HUES6 (cell line): ENCODE data around the gene RPL19.
"Not testable (repeated sequence)": the region's sequence is repeated elsewhere in the genome, so short reads cannot be mapped to it uniquely, and the experiment has no call there.

Source experiments
- H3K27ac ChIP-seq: 2 replicates; pipeline ENCODE4 v1.7.0; 2013; ENCODE audit warnings: low read depth, mild to moderate bottlenecking, low read length, inconsistent platforms
- H3K27me3 ChIP-seq: 2 replicates; pipeline ENCODE4 v1.6.1; 2013; ENCODE audit warnings: low read length; ENCODE audit not compliant: control insufficient read depth, insufficient read depth
- H3K36me3 ChIP-seq: 2 replicates; pipeline ENCODE4 v1.6.1; 2013; ENCODE audit warnings: low read length; ENCODE audit not compliant: control insufficient read depth, insufficient read depth
- H3K4me1 ChIP-seq: 2 replicates; pipeline ENCODE4 v1.6.1; 2013; ENCODE audit warnings: low read length; ENCODE audit not compliant: control insufficient read depth, insufficient read depth
- H3K4me3 ChIP-seq: 2 replicates; pipeline ENCODE4 v1.5.1; 2013; ENCODE audit warnings: low read depth, low read length
- H3K9ac ChIP-seq: one replicate; pipeline ENCODE4 v1.6.1; 2013; ENCODE audit warnings: mild to moderate bottlenecking, low read length
- H3K9me3 ChIP-seq: 2 replicates; pipeline ENCODE4 v1.6.1; 2013; ENCODE audit warnings: low read depth, low read length; ENCODE audit not compliant: control insufficient read depth, insufficient read depth

Gene RPL19

DNA sequence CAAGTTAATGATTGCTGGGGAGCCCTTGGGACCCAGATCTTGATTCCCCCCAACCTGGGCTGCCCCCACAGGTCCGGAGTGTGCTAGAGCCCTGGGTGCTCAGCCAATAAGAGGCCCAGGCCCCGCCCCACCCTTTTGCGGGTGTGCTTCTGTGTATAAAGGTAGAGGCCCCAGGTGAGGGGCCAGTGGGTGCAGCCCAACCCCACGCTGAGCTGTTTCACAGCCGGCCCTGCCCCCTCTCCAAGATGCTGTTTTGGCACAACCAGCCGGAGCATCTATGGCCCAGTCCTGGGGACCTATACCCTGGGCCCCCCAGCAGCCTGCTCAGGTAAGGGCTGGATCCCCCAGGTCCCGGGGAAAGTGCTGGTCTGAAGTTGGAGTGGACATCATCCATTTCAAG is 37.5 kb downstream of the RPL19 start:
- Histone ChIP-seq H3K27ac (no peak overlapping the region), H3K4me1 (no peaks in the 10 kb centered on the region), H3K36me3 (no peaks in the 10 kb centered on the region), H3K9ac (no peak overlapping the region), H3K9me3 (no peaks in the 10 kb centered on the region), H3K4me3 (no peak overlapping the region), H3K27me3 (0 out of 2 replicates have a peak, but pooled peaks cover 2% of the 10 kb centered on the region)

- no peaks in the 10 kb centered on the region for H3K9me3 ChIP-seq
- H3K4me1 ChIP-seq: no peaks in the 10 kb centered on the region
- H3K9ac ChIP-seq: no peak overlapping the region
- H3K36me3 ChIP-seq: no peaks in the 10 kb centered on the region
- H3K27me3 ChIP-seq: 0 out of 2 replicates have a peak, but pooled peaks cover 2% of the 10 kb centered on the region
- no peak overlapping the region for H3K27ac ChIP-seq
- no peak overlapping the region for H3K4me3 ChIP-seq
Measured at GRCh38 chr17:39238311-39238972, 38.4 kb downstream of the RPL19 start.

DNA sequence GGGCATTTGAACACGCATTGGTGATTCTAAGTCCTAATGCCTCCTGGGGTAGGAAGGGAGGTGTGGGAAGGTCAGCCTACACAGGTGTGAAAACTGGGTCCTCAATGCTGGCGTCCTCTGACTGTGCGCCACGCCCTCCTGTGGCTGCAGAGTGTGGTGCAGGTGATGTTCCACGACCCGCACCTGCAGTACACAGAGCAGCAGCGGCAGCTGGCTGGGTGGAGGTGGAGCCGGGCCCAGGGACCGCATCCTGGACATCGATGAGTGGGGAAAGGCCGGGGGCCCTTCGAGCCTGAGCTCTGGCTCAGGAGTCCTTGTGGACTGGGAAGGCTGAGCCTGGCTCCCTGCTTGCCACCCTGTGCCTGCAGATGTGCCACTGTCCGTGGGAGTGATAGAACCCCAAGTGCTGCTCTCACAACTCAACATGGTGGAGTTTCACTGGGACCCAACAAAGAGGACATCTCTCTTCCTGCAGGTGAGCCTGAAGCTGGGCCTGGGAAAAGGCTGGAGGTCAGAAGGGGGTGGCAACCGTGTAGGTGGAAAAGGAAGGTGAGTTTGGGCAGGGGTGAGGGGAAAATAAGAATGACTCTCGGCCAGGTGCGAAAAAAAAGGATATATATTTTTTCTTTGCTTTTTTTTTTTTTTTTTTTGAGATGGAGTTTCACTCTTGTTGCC is 39.7 kb downstream of the RPL19 start:
- Histone ChIP-seq H3K4me1 (peaks cover 10% of the 10 kb centered on the region), H3K9ac (no peak overlapping the region), H3K36me3 (no peaks in the 10 kb centered on the region), H3K27ac (no peak overlapping the region), H3K9me3 (no peaks in the 10 kb centered on the region), H3K27me3 (0 out of 2 replicates have a peak, but pooled peaks cover 2% of the 10 kb centered on the region), H3K4me3 (no peak overlapping the region)

DNA sequence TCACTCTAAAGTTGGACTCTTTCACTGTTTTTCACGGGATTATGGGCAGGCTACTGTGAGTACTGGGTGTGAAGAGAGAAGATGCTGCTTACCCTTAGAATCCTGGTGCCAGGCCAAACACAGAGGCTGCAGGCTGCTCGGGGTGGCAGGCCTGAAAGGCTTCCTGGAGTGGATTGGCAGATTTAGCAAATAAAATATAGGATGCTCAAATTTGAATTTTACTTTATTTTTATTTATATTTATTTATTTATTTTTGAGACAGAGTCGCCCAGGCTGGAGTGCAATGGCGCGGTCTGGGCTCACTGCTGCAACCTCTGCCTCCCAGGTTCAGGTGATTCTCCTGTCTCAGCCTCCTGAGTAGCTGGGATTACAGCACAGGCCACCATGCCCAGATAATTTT is 40.5 kb downstream of the RPL19 start:
- Histone ChIP-seq H3K4me3 (no peak overlapping the region), H3K27ac (no peak overlapping the region), H3K9me3 (no peaks in the 10 kb centered on the region), H3K27me3 (0 out of 2 replicates have a peak, but pooled peaks cover 2% of the 10 kb centered on the region), H3K9ac (no peak overlapping the region), H3K4me1 (peaks cover 10% of the 10 kb centered on the region), H3K36me3 (no peaks in the 10 kb centered on the region)

GRCh38 chr17:39243155-39243554 is 43.1 kb downstream of the RPL19 start:
- Histone ChIP-seq H3K9ac (no peak overlapping the region), H3K4me1 (peaks cover 10% of the 10 kb centered on the region), H3K27ac (no peak overlapping the region), H3K9me3 (no peaks in the 10 kb centered on the region), H3K36me3 (no peaks in the 10 kb centered on the region), H3K27me3 (0 out of 2 replicates have a peak, but pooled peaks cover 2% of the 10 kb centered on the region), H3K4me3 (no peak overlapping the region)

DNA sequence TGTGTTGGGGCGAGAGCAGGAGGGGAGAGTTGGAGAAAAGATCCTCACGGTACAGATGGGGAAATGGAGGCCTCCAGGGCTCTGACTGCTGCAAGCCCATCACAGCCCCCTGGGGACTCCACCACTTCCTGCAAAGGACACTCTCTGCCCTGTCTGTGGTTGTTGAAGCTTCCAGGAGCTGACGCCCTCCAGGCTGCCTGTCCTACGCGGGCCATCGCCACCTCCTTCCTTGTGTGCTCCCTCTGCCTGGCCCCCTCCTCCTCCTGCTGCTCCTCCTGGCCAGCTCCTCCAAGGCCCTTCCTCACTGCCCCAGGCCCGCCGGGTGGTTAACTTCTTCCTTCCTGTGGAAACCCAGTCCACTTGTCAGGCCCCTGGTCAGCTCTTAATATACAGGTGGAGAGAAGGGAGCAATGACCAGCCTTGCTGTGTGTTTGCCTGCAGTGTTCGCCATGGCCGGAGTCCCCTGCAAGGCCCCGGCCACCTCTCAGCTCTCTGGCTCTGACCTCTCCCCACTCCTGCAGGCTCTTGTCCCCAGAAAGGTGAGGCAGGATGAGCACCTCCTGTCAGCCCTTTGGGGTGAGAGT is 44.0 kb downstream of the RPL19 start:
- H3K4me1 ChIP-seq: peaks cover 10% of the 10 kb centered on the region
- H3K27me3 ChIP-seq: no peaks in the 10 kb centered on the region
- no peak overlapping the region for H3K9ac ChIP-seq
- no peak overlapping the region for H3K27ac ChIP-seq
- H3K4me3 ChIP-seq: no peak overlapping the region
- H3K36me3 ChIP-seq: no peaks in the 10 kb centered on the region
- no peaks in the 10 kb centered on the region for H3K9me3 ChIP-seq

- no peaks in the 10 kb centered on the region for H3K9me3 ChIP-seq
- no peaks in the 10 kb centered on the region for H3K27me3 ChIP-seq
- H3K4me1 ChIP-seq: peaks cover 10% of the 10 kb centered on the region
- no peak overlapping the region for H3K9ac ChIP-seq
- no peaks in the 10 kb centered on the region for H3K36me3 ChIP-seq
- H3K27ac ChIP-seq: no peak overlapping the region
- H3K4me3 ChIP-seq: no peak overlapping the region
Measured at GRCh38 chr17:39244600-39245570, 44.8 kb downstream of the RPL19 start.

DNA sequence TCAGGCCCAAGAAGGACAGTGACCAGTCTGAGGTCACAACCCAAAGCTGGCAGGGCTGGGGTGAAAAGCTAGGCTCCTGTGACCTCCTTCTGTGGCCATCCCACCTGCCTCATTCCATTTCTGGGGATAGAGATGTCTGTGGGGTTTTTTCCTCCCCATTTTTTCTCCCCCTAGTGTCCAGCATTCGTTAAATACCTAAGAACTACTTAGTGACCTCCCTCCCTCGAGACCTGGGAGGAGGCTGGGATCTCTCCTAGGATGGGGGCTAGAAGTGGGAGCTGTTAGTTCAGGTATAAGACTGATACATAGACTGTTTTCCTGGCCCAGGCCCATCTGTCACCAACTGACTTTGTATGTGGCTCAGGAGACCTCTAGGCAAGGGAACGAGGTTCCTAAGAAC is 46.2 kb downstream of the RPL19 start:
- peaks cover 10% of the 10 kb centered on the region for H3K4me1 ChIP-seq
- H3K4me3 ChIP-seq: no peak overlapping the region
- H3K27ac ChIP-seq: no peak overlapping the region
- no peaks in the 10 kb centered on the region for H3K27me3 ChIP-seq
- no peak overlapping the region for H3K9ac ChIP-seq
- H3K36me3 ChIP-seq: no peaks in the 10 kb centered on the region
- H3K9me3 ChIP-seq: no peaks in the 10 kb centered on the region

DNA sequence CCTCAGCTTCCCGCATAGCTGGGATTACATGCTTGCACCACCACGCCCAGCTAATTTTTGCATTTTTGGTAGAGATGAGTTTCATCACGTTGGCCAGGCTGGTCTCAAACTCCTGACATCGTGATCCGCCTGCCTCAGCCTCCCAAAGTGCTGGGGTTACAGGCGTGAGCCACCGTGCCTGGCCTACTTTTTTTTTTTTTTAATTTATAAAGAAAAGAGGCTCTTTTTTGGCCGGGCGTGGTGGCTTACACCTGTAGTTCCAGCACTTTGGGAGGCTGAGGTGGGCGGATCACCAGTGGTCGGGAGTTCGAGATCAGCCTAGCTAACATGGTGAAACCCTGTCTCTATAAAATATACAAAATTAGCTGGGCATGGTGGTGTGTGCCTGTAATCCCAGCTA is 50.0 kb downstream of the RPL19 start:
- H3K4me3 ChIP-seq, H3K9me3 ChIP-seq, H3K9ac ChIP-seq, H3K36me3 ChIP-seq, H3K27ac ChIP-seq, H3K4me1 ChIP-seq, H3K27me3 ChIP-seq: not testable (repeated sequence)

GRCh38 chr17:39251997-39252396 is 51.9 kb downstream of the RPL19 start:
- no peak overlapping the region for H3K9ac ChIP-seq
- H3K4me1 ChIP-seq: peaks cover 3% of the 10 kb centered on the region; the same call in 1 of the 2 replicates
- peaks cover 7% of the 10 kb centered on the region; the same call in 1 of the 2 replicates for H3K36me3 ChIP-seq
- no peak overlapping the region for H3K27ac ChIP-seq
- H3K9me3 ChIP-seq: no peaks in the 10 kb centered on the region
- H3K27me3 ChIP-seq: no peaks in the 10 kb centered on the region
- H3K4me3 ChIP-seq: no peak overlapping the region
